NCI-H2227 (cell line): ENCODE data around the gene ELOB.

Source experiments
- DNase-seq: peaks from one replicate; lab custom pipeline; 2025; ENCODE audit not compliant: unreplicated experiment; lab: John Stamatoyannopoulos, UW

The ELOB gene

GRCh38 chr16:2769100-2769529, 8.0 kb downstream of the ELOB start:
- DNase-seq, result no peak

- DNase-seq, result no peak
Measured at GRCh38 chr16:2768403-2769089, 8.5 kb downstream of the ELOB start.

GRCh38 chr16:2767891-2768290, 9.2 kb downstream of the ELOB start:
- DNase-seq, result no peak

- no peak for DNase-seq
Measured at GRCh38 chr16:2767140-2767731, 9.8 kb downstream of the ELOB start.

- DNase-seq, result no peak
Measured at GRCh38 chr16:2766430-2767139, 10.5 kb downstream of the ELOB start.

- no peak for DNase-seq
Measured at GRCh38 chr16:2765462-2766404, 11.3 kb downstream of the ELOB start.

- no peak for DNase-seq
Measured at GRCh38 chr16:2764718-2765117, 12.4 kb downstream of the ELOB start.

- no peak for DNase-seq
Measured at GRCh38 chr16:2763173-2763572, 13.9 kb downstream of the ELOB start.

- DNase-seq, result no peak
Measured at GRCh38 chr16:2762711-2763110, 14.4 kb downstream of the ELOB start.

- DNase-seq, result no peak
Measured at GRCh38 chr16:2761886-2762583, 15.0 kb downstream of the ELOB start.

GRCh38 chr16:2761472-2761871, 15.6 kb downstream of the ELOB start:
- no peak for DNase-seq

- no peak for DNase-seq
Measured at GRCh38 chr16:2757344-2757743, 19.7 kb downstream of the ELOB start.

GRCh38 chr16:2756288-2757015, 20.6 kb downstream of the ELOB start:
- no peak for DNase-seq

- DNase-seq, result no peak
Measured at GRCh38 chr16:2755158-2755557, 21.9 kb downstream of the ELOB start.

GRCh38 chr16:2753733-2754020, 23.4 kb downstream of the ELOB start:
- no peak for DNase-seq

GRCh38 chr16:2752850-2753732, 24.0 kb downstream of the ELOB start:
- peak; percentile 93 for DNase-seq

GRCh38 chr16:2752035-2752849, 24.8 kb downstream of the ELOB start, which contains the start of gene SRRM2:
Gene SRRM2, plus strand, starts transcription at chr16:2752638. Its CDS starts 3,727 bp downstream, at chr16:2756365.
- DNase-seq, result peak; percentile 98

GRCh38 chr16:2751577-2752034, 25.5 kb downstream of the ELOB start:
- DNase-seq, result peak; percentile 88
